CD4-positive, alpha-beta T cell treated with Interleukin-15 for 1 hour (primary cell): ENCODE results near the gene ISG15.
"Not testable (repeated sequence)": the region's sequence is repeated elsewhere in the genome, so short reads cannot be mapped to it uniquely, and the experiment has no call there.

ENCODE experiments used
- DNase-seq: peaks from one replicate; pipeline ENCODE4 v3.0.0-alpha.2; 2020

The ISG15 gene

GRCh38 chr1:1030867-1031658 is 17.8 kb downstream of the ISG15 start:
- DNase-seq, result not testable (repeated sequence)

- no peak for DNase-seq
These were observed 18.4 kb downstream of the ISG15 start for GRCh38 chr1:1031659-1032235.

- no peak for DNase-seq
These were observed 19.1 kb downstream of the ISG15 start for GRCh38 chr1:1032424-1032823.

- peak; percentile 93 for DNase-seq
These were observed 19.8 kb downstream of the ISG15 start for GRCh38 chr1:1033009-1033587.

DNA sequence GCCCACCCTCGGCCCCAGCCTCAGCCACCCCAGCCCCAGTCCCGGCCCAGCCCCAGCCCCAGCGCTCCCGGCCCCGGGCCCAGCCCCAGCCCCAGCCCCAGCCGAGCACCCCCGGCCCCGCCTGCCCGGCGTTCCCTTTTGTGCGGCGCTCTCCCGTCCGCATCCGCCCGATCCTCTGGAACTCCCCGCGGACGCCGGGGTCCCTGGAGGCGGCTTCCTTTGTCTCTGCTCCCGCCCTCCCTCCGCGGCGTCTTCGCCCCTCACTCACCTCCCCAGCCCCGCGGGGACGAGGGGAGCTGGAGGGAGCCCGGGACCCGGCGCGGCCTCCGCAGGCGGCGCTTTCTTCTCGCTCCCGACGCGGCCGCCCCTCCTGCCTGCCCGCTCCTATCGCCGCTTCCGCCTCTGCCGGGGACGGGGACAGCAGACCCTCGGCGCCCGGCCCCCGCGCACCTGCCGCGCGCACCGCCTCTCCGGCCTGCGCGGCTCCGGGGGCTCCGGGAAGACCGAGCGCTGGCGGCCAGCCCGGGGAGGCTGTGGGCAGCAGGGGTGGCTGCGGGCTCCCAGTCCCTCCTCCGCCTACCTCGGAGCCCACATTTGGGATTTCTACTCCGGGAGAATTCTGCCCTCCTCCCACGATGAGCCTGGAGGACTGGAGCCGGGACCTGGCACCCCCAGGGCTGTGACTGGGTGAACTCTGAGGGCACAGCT is 20.6 kb downstream of the ISG15 start:
- DNase-seq, result no peak

DNA sequence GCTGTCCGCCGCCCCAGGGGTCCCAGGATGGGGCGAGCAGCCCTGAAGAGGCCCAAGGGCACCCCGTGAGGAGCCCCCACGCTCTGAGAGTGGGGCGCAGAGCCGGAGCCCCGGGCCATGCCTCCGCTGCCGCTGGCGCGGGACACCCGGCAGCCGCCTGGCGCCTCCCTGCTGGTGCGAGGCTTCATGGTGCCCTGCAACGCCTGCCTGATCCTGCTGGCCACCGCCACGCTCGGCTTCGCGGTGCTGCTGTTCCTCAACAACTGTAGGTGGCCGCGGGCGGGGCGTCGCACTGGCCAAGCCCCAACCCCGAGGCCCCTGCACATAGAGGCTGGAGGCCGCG is 21.1 kb downstream of the ISG15 start:
- DNase-seq, result no peak

GRCh38 chr1:1035291-1035943 is 22.1 kb downstream of the ISG15 start:
- DNase-seq, result no peak

- DNase-seq, result no peak
These were observed 24.4 kb downstream of the ISG15 start for GRCh38 chr1:1037366-1038327.

DNA sequence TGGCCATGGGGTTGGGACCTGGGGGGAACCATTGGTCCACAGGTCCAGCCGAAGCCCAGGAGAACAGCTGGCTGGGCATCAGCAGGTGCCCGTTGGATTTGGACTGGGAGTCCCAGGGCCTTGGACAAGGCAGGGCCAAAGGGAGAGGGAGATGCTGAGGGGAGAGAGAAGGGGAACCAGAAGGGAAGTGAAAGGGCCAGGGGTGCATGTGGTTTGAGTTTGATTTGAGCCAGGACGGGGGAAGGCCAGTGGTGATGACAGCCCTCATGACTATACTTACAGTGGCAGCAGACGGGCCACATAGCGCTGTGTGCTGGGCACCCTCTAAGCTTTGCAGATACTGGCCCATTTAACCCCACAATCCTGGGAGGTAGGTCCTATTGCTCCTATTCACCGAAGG is 25.4 kb downstream of the ISG15 start:
- DNase-seq, result no peak

DNA sequence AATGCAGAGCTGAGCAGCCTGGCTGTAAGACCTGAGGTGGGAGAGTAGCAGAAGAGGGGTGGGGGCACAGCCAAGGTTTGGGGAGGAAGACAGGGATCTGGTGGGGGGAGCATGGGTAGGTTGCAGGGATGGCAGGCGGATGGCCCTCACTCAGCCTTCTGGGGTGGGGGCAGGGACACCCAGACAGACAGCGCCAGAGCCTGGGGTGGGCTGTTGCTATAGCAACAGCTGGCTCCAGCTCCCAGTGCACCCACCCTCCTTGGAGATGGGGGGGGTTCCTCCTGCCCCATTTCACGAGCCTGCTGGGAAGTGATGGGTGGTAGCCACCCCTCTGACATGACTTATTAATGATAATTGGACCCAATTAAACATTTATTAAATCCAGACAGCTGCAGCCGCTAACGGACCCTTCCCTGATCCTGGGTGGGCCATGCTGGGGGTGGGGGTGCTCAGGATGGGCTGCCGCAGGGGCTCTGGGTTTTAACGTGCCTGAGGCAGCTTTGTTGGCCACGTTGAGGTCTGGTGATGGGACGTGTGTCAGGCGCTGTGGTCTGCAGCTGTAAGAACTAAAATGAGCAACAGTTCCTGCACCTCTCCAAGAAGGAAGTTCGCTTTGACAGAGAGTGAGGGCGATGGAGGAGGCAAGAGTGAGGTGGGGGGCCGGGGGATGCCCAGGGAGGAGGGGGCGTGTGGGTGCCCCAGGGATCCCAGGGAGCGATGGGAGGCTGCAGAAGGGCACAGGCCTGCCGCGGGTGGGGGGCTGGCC is 26.0 kb downstream of the ISG15 start:
- DNase-seq, result no peak

DNA sequence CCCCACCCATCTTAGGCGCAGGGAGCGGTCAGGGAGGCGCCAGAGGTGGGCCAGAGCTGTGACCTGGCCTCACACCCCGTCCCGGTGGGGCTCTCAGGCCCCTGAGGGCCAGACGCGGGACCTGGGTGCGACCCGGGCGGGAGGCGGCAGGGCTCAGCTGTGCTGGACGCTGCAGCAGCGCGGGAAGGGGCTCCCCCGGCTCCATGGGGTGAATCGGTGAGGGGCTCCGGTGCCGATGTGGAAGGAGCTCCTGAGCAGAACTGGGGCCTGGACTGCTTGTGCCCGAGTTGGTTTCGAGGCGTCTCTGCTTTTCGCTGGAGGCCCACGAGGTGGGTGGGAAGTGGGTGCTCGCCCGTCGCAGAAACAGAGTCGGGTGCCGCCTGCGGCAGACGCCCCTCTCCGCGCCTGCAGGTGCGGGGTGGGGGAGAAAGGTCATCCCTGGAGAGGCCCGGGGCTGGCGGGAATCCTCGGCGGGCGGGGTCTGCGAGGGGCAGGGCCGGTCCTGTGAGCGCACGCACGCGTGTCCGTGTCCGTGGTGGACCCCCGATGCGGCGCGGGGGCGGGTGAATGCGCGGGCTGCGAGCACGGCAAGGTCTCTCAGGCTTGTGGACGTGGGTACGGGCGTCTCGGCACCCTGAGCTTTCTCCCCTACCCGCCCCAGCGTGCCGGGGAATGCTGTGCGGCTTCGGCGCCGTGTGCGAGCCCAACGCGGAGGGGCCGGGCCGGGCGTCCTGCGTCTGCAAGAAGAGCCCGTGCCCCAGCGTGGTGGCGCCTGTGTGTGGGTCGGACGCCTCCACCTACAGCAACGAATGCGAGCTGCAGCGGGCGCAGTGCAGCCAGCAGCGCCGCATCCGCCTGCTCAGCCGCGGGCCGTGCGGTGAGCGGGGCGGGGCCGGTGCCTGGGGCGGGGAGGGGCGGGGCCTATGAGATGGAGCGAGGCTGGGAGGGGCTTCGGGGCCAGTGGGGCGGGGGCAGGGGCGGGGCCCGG is 27.0 kb downstream of the ISG15 start:
- DNase-seq, result peak; percentile 84

GRCh38 chr1:1041092-1041523 is 27.8 kb downstream of the ISG15 start:
- DNase-seq, result no peak

DNA sequence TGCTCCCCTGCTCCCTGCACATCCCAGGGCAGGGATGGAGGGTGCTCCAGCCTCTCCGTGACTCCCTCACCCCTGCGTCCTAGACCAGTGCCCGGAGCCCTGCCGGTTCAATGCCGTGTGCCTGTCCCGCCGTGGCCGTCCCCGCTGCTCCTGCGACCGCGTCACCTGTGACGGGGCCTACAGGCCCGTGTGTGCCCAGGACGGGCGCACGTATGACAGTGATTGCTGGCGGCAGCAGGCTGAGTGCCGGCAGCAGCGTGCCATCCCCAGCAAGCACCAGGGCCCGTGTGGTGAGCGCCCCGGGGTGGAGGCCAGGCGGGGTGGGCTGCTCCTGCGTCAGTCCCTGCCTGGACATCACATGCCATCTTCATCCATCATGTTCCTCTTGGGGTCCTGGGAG is 28.6 kb downstream of the ISG15 start:
- DNase-seq, result no peak

DNA sequence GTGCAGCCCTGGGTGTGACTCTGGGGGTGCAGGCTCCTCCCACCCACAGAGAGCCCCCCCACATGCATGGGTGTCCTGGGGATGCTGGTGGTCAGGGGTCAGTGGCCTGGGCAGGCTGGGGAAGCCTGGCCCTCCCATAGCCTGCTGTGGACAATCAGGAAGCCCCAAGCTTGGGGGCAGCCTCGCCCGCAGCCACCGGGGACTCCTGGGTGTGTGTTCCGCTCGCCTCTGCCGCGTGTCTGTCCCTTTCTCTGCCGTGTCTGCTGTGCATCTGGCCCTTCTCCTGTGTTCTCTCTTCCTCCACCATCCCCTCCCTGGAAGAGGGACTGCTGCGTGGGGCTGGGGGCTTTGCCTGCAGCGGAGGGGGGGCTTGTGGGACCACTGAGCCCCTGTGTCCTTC is 29.5 kb downstream of the ISG15 start:
- no peak for DNase-seq

DNA sequence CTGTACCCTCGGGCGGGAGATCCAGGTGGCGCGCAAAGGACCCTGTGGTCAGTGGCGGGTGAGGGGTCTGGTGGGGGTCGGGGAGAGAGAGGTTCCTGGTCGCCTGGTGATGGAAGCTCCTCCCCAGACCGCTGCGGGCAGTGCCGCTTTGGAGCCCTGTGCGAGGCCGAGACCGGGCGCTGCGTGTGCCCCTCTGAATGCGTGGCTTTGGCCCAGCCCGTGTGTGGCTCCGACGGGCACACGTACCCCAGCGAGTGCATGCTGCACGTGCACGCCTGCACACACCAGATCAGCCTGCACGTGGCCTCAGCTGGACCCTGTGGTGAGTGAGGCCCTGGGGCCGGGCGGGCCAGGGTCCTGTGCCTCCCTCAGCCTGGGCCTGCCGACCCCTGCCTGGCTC is 30.1 kb downstream of the ISG15 start:
- no peak for DNase-seq

- DNase-seq, result no peak
These were observed 30.6 kb downstream of the ISG15 start for GRCh38 chr1:1043921-1044320.

DNA sequence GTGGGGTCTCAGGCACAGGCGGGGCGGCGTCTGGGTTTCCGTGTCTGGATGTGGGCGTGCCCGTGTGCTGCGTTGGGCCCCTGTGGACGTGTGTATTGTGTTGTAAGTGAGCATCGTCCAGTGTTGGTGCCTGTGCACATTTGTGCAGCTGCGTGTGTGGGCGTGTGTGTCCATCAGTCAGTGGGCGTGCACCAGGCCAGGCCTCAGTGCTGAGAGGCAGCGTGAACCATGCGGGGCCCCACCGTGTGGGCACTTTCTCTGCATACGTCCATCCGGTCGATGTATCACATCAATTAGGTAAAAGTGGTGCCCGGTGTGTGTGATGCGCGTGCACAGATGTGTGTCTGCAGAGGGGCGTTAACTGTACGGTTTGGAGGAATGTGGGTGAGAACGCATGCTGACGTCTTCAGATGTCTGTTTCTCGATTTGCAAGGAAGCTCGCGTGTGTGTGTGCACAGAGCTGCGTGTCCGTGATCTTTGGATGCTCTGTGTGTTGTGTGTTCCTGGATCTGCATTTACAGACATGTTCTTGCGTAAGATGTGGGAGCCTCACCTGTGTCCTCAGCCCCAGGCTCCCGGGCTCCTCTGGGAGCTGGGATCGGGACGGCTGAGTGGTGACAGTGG is 31.3 kb downstream of the ISG15 start:
- no peak for DNase-seq

- DNase-seq, result no peak
These were observed 31.8 kb downstream of the ISG15 start for GRCh38 chr1:1045129-1045528.

DNA sequence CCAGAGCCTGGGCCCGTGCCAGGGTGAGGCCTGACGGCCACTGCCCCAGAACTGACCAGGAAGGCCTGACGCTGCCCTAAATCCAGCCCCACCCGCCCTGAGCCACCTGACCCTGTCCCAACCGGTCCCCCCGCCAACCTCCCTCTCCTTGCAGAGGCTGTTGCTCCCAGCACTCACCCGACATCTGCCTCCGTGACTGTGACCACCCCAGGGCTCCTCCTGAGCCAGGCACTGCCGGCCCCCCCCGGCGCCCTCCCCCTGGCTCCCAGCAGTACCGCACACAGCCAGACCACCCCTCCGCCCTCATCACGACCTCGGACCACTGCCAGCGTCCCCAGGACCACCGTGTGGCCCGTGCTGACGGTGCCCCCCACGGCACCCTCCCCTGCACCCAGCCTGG is 32.9 kb downstream of the ISG15 start:
- no peak for DNase-seq

DNA sequence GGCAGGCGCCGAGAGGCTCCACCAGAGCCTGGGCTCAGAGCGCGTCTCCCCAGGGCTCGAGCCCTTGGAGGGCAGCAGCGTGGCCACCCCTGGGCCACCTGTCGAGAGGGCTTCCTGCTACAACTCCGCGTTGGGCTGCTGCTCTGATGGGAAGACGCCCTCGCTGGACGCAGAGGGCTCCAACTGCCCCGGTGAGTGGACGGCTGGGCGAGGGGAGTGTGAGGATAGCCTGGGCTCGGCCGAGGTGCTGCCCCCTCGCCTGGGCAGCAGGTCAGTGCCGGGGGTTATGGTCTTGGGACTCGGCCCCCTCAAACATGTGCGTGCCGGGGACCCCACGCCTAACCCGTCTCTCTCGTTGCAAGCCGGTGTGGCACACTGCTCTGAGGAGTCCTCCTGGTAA is 33.5 kb downstream of the ISG15 start:
- no peak for DNase-seq
